Spleen (tissue), 7 donors: ENCODE data around the gene FAM107B.

Experiments used
- CTCF ChIP-seq, 11 experiments: fragments of 200-600 bp in 7 of 11; fragments of 450-650 bp in 4 of 11; sonication (generic) in 4 of 11; IDR thresholded peaks in 8 of 11; conservative IDR thresholded peaks in 3 of 11; 1 replicate in 7 of 11; 2 replicates in 4 of 11; pipeline versions ENCODE4 v1.4.0 to v1.8.0; 2016 to 2021; ENCODE audit warnings: antibody characterized with exemption in 11 of 11, inconsistent platforms in 4 of 11, mild to moderate bottlenecking in 1 of 11
- POLR2A ChIP-seq, 3 donors: fragments of 450-650 bp; IDR thresholded peaks; one replicate each; pipeline ENCODE4 v1.5.1; 2017; ENCODE audit warnings: antibody characterized with exemption in 3 of 3, mild to moderate bottlenecking in 1 of 3
- POLR2AphosphoS5 ChIP-seq, 3 donors: sonication (generic); formaldehyde crosslinking; IDR thresholded peaks; one replicate each; pipeline ENCODE4 v1.5.1; 2017; ENCODE audit warnings: antibody characterized with exemption in 3 of 3
- donor health status: DM: no; HTN: no; CAD: no; lungs with moderate emphysema.
- donor health status: DM: no; HTN: no; CAD: no.
- donor health status: DM: no; HTN: no; CAD: no.

- no peak for TF ChIP-seq CTCF (IDR thresholded peaks at IDR 0.05 in 8 of 11, conservative IDR thresholded peaks at IDR 0.05 in 3 of 11)
- TF ChIP-seq POLR2A (IDR thresholded peaks at IDR 0.05) = no peak
- TF ChIP-seq POLR2AphosphoS5 (IDR thresholded peaks at IDR 0.05) = no peak
These were observed 166.2 kb downstream of the FAM107B start for GRCh38 chr10:14608381-14609001.
